HG03442 (cell line): Measurements from ENCODE around the gene LSP1.
"Not testable (repeated sequence)": the region's sequence is repeated elsewhere in the genome, so short reads cannot be mapped to it uniquely, and the experiment has no call there.

Experiments used
- ATAC-seq: cut with Tn5 transposase; IDR thresholded peaks from one replicate; pipeline ENCODE4 v1.9.1; 2021; ENCODE audit warnings: mild to moderate bottlenecking, moderate library complexity; ENCODE audit not compliant: unreplicated experiment

Gene LSP1

GRCh38 chr11:1875093-1875850 is 22.4 kb downstream of the LSP1 start:
- ATAC-seq: no peak

GRCh38 chr11:1875851-1876301 is 23.0 kb downstream of the LSP1 start:
- not testable (repeated sequence) for ATAC-seq

GRCh38 chr11:1876361-1877063 is 23.6 kb downstream of the LSP1 start:
- no peak for ATAC-seq

- no peak for ATAC-seq
Measured at GRCh38 chr11:1877211-1878136, 24.6 kb downstream of the LSP1 start.

- no peak for ATAC-seq
Measured at GRCh38 chr11:1878137-1879031, 25.5 kb downstream of the LSP1 start.

- no peak for ATAC-seq
Measured at GRCh38 chr11:1879342-1879940, 26.6 kb downstream of the LSP1 start.

GRCh38 chr11:1879941-1880720 is 27.2 kb downstream of the LSP1 start:
- no peak for ATAC-seq

GRCh38 chr11:1880746-1881441 is 28.0 kb downstream of the LSP1 start:
- no peak for ATAC-seq

GRCh38 chr11:1881442-1882264 is 28.8 kb downstream of the LSP1 start:
- ATAC-seq: no peak

GRCh38 chr11:1882265-1883238 is 29.7 kb downstream of the LSP1 start:
- no peak for ATAC-seq

- ATAC-seq: no peak
Measured at GRCh38 chr11:1883346-1884302, 30.7 kb downstream of the LSP1 start.

GRCh38 chr11:1884303-1884700 is 31.4 kb downstream of the LSP1 start:
- ATAC-seq: no peak

GRCh38 chr11:1886551-1886950 is 33.7 kb downstream of the LSP1 start:
- not testable (repeated sequence) for ATAC-seq

GRCh38 chr11:1887451-1888346 is 34.8 kb downstream of the LSP1 start:
- no peak for ATAC-seq
